Limb (tissue), 2 donors: ENCODE measurements around the gene RCAN3.
"Not testable (repeated sequence)": the region's sequence is repeated elsewhere in the genome, so short reads cannot be mapped to it uniquely, and the experiment has no call there.

Source experiments
- DNase-seq, 2 donors: peaks; one replicate each; pipeline ENCODE4 v3.0.0-alpha.2; 2016; ENCODE audit errors: extremely low spot score in 2 of 2

RCAN3 gene

GRCh38 chr1:24486331-24487065 lies 16.1 kb upstream of the RCAN3 start:
- no peak for DNase-seq

GRCh38 chr1:24487455-24487854 lies 15.2 kb upstream of the RCAN3 start:
- no peak for DNase-seq

- not testable (repeated sequence) for DNase-seq
These were observed 14.5 kb upstream of the RCAN3 start for GRCh38 chr1:24488159-24488558.

GRCh38 chr1:24489674-24490073 lies 13.0 kb upstream of the RCAN3 start:
- DNase-seq = no peak

GRCh38 chr1:24490101-24490781 lies 12.4 kb upstream of the RCAN3 start:
- no peak for DNase-seq

- no peak for DNase-seq
These were observed 10.9 kb upstream of the RCAN3 start for GRCh38 chr1:24491577-24492360.

- not testable (repeated sequence) for DNase-seq
These were observed 9.7 kb upstream of the RCAN3 start for GRCh38 chr1:24492935-24493334.

GRCh38 chr1:24493785-24494184 lies 8.9 kb upstream of the RCAN3 start:
- no peak for DNase-seq

- no peak for DNase-seq
These were observed 4.0 kb upstream of the RCAN3 start for GRCh38 chr1:24498589-24498988.

- no peak for DNase-seq
These were observed 2.1 kb upstream of the RCAN3 start for GRCh38 chr1:24500448-24501048.

GRCh38 chr1:24501371-24502064 lies 1.1 kb upstream of the RCAN3 start:
- DNase-seq = peak in 1 of 2 donors; percentile 26

- peak; percentile 8 to 75 for DNase-seq
These were observed 449 bp upstream of the RCAN3 start for GRCh38 chr1:24502065-24502708.

- peak; percentile 6 to 42 for DNase-seq
These were observed 569 bp downstream of the RCAN3 start for GRCh38 chr1:24503059-24503751.

GRCh38 chr1:24503870-24504523 lies 1.4 kb downstream of the RCAN3 start:
- DNase-seq = no peak

- no peak for DNase-seq
These were observed 1.9 kb downstream of the RCAN3 start for GRCh38 chr1:24504560-24504959.

- DNase-seq = no peak
These were observed 3.2 kb downstream of the RCAN3 start for GRCh38 chr1:24505816-24506215.

GRCh38 chr1:24506691-24507381 lies 4.2 kb downstream of the RCAN3 start:
- no peak for DNase-seq

- DNase-seq = no peak
These were observed 4.8 kb downstream of the RCAN3 start for GRCh38 chr1:24507405-24507804.

GRCh38 chr1:24508911-24509310 lies 6.3 kb downstream of the RCAN3 start:
- no peak for DNase-seq
